PFSK-1 (cell line): Measurements from ENCODE around the gene SHFL.

Source experiments
- POLR2AphosphoS5 ChIP-seq: IDR thresholded peaks from 2 replicates; pipeline ENCODE4 v1.6.1; 2012; ENCODE audit warnings: low read depth, mild to moderate bottlenecking, control low read depth, low read length, moderate library complexity
- REST ChIP-seq, 2 experiments: IDR thresholded peaks; 2 replicates each; pipeline versions ENCODE4 v1.6.1 to v1.8.0; 2011 to 2012; ENCODE audit warnings: low read depth in 2 of 2, low read length in 2 of 2, control low read depth in 1 of 2, inconsistent platforms in 1 of 2, mild to moderate bottlenecking in 1 of 2, moderate library complexity in 1 of 2; ENCODE audit not compliant: insufficient read depth in 1 of 2
- SIN3A ChIP-seq: IDR thresholded peaks from 2 replicates; pipeline ENCODE4 v1.6.1; 2012; ENCODE audit warnings: mild to moderate bottlenecking, low read length, moderate library complexity, borderline replicate concordance; ENCODE audit not compliant: insufficient read depth
- TAF1 ChIP-seq: IDR thresholded peaks from 2 replicates; pipeline ENCODE4 v1.6.1; 2012; ENCODE audit warnings: low read length, control low read depth, borderline replicate concordance; ENCODE audit not compliant: insufficient read depth

GRCh38 chr19:10043286-10043927 lies 42.7 kb upstream of the SHFL start:
- TF ChIP-seq REST (IDR thresholded peaks at IDR 0.05; ENCODE audit: insufficient read depth in 1 of 2, low read depth in 2 of 2, low read length in 2 of 2) (no peak), TAF1 (no peak), POLR2AphosphoS5 (no peak), SIN3A (no peak)
